RWPE1 (cell line): ENCODE data around the gene SELPLG.
A peak's percentile ranks its signal among the peaks of the same experiment; 100 is the strongest.

Experiments
- CTCF ChIA-PET: fragments of 350-600 bp; sonication (Branson Sonifier 250); formaldehyde crosslinking; extraction: SDS; loops from one replicate; lab custom pipeline; 2021; lab: Yijun Ruan, JAX
- POLR2A ChIA-PET: fragments of 400-600 bp; formaldehyde crosslinking; extraction: SDS; loops from one replicate; lab custom pipeline; 2020; ENCODE audit warnings: antibody characterized with exemption; ENCODE audit not compliant: low non-redundant PET; lab: Yijun Ruan, JAX
- DNase-seq: peaks from one replicate; pipeline ENCODE4 v3.0.0; 2012; ENCODE audit warnings: low spot score
- H3K27ac ChIP-seq: fragments of 450-650 bp; 2 replicates; pipeline ENCODE4 v1.5.1; 2017
- TF ChIP-seq, protein P1 (sequence below): fragments of 450-650 bp; conservative IDR thresholded peaks from 2 replicates; pipeline ENCODE4 v1.5.1; 2017; ENCODE audit warnings: low read depth, mild to moderate bottlenecking

The SELPLG gene

DNA sequence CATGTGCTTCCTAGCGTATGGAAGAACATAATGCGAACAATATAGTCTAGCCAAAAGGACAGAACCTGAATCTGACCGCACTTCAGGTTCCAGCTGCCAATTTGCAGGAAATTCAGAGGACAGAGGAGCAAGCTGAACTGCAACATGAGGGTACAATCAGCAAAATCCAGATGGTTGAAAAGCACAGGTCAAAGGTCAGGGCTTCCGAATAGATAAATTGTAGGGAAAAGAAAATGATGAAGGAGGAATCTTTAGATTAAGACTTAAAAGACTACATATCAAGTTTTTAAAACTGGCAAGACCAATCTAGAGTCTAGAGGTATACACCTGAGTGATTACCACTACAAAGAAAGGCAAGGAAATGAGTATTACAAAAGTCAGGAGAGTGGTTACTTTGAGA, 42.1 kb upstream of the SELPLG start:
- POLR2A ChIA-PET: no interaction called here
- CTCF ChIA-PET: no interaction called here

DNA sequence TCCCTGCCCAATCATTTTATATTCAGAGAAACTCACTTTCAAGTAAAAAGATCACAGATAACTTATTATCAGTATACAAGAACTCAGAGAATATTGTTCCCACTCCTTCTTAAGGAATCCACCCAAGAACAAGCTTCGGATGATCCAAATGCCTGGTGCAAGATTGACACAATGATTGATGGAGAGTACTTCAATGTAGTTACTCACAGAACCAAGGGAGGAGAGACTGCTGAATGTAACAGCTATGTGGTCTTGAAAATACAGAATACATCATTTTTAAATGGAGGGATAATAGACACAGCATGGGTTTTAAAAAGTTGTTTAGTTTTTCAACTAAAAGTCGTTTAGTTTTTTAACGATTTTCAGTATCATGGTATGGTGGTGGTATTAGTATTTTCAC, 38.4 kb upstream of the SELPLG start:
- H3K27ac ChIP-seq: no peak overlapping the region
- ChIA-PET POLR2A (no interaction called here), CTCF (interaction anchor here (1.0 kb wide), 1 partner anchor 8 kb away, joined by 4 read pairs; no protein-coding TSS in a partner anchor)
- TF ChIP-seq, protein P1, sequence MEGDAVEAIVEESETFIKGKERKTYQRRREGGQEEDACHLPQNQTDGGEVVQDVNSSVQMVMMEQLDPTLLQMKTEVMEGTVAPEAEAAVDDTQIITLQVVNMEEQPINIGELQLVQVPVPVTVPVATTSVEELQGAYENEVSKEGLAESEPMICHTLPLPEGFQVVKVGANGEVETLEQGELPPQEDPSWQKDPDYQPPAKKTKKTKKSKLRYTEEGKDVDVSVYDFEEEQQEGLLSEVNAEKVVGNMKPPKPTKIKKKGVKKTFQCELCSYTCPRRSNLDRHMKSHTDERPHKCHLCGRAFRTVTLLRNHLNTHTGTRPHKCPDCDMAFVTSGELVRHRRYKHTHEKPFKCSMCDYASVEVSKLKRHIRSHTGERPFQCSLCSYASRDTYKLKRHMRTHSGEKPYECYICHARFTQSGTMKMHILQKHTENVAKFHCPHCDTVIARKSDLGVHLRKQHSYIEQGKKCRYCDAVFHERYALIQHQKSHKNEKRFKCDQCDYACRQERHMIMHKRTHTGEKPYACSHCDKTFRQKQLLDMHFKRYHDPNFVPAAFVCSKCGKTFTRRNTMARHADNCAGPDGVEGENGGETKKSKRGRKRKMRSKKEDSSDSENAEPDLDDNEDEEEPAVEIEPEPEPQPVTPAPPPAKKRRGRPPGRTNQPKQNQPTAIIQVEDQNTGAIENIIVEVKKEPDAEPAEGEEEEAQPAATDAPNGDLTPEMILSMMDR: no peak
- no peak for DNase-seq

More for the DNA sequence above, 42.1 kb upstream of the SELPLG start:
- TF ChIP-seq, protein P1: no peak
- no peak for DNase-seq
- H3K27ac ChIP-seq: no peak overlapping the region

DNA sequence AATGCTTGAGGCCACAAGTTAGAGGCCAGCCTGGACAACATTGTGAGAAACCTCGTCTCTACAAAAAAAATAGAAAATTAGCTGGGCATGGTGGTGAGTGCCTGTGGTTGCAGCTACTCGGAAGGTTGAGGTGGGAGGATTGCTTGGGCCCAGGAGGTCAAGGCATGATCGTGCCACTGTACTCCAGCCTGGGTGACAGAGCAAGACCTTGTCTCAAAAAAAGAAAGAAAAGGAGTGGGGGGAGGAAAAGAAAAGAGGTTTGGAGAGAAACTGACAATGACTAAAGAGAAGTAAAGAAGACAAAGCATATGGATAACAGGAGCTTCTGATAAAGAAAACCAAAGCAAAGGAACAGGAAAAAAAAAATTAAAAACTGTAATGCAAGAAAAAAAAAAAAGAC, 37.4 kb upstream of the SELPLG start:
- H3K27ac ChIP-seq: peak overlapping the region; percentile 34; the same call in 1 of the 2 replicates
- TF ChIP-seq, protein P1: no peak
- ChIA-PET CTCF (interaction anchor here (0.5 to 0.7 kb wide), 3 partner anchors 20 to 133 kb away, joined by 3 to 6 read pairs (median 3); no protein-coding TSS in a partner anchor), POLR2A (no interaction called here)
- DNase-seq: no peak

DNA sequence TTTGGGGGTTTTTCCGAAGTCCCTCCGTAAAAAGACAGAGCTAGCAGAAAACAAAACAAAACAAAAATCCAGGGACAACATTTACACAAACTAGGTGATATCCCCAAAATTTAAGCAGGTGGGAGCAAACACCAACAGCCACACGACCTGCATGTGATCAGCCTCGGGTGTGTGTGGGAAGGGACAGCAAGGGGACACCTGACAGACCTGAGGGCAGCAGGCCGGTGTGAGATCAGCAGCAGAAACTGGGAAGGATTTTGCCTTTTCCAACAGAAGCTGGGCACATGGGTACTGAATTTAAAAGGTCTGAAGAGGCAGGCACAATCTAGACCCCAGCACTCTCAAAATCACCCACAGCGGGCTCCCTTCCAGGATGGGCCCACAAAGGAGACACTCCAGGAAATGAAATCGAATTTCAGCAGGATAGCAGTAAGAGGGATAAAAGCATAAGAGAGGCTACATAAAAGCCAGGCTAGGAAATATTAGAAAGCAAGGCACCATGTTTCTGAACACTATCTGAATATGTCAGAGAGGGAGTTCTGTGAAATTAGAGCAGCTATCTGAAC, 36.5 kb upstream of the SELPLG start:
- no peak for DNase-seq
- peak overlapping the region; percentile 49 for H3K27ac ChIP-seq
- POLR2A ChIA-PET: no interaction called here
- CTCF ChIA-PET: interaction anchor here (1.7 kb wide), 2 partner anchors 21 to 134 kb away, joined by 6 to 12 read pairs; no protein-coding TSS in a partner anchor
- TF ChIP-seq, protein P1: no peak

DNA sequence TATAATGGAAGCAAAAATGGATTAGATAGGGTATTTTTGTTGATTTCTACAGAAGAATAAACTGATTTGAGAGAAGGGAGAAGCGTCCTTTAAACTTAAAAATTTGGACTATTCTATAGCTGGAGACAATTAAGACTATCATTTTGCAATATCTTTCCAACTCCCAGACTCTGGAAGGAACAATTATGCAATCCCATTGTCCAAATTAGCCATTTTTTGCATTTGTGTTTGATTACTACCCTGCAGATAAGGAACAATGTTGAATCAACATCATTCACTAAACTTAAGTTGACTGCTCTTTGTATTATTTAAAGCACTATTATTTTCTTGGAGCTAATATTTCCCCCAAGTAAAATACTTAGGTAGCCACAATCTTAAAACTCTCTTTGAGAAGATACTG, 34.8 kb upstream of the SELPLG start:
- CTCF ChIA-PET: interaction anchor here (0.7 to 1.7 kb wide), 2 partner anchors 135 to 462 kb away, joined by 4 to 12 read pairs; no protein-coding TSS in a partner anchor
- H3K27ac ChIP-seq: no peak overlapping the region
- POLR2A ChIA-PET: no interaction called here
- TF ChIP-seq, protein P1: no peak
- DNase-seq: no peak

DNA sequence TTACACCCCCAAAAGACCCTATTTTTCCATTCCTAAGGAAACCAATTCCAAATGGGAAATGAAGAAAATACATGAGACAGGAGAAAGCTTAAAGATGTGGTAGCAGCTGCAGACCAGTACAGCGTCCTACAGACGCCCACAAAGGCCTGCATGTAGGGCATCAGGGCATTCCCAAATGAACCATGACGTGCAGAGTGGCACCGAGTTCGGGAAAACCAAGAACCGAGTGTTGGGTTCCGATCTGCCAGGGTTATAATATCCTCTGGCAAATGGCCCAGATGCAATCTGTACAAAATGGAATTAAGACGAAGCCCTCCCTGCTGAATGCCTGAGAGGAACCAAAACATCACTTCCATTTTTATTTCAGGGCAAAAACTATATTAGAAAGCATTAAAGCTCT, 34.4 kb upstream of the SELPLG start:
- ChIA-PET CTCF (interaction anchor here (0.6 to 0.7 kb wide), 2 partner anchors 463 to 1536 kb away, joined by 4 to 5 read pairs; no protein-coding TSS in a partner anchor), POLR2A (no interaction called here)
- no peak for DNase-seq
- TF ChIP-seq, protein P1: no peak
- peak overlapping the region; percentile 41; the same call in 1 of the 2 replicates for H3K27ac ChIP-seq
